GM23338 (cell line): ENCODE measurements around the gene OXGR1. TPM values are rescaled to one million over a fixed set of nuclear protein-coding genes. Genes with fewer than 3 reads are reported as not detected.

ENCODE experiments used
- ATAC-seq: fragments of 200-7000 bp; cut with Tn5 transposase; 3 replicates; pipeline ENCODE4 v1.9.1; 2020
- DNase-seq: peaks from one replicate; pipeline ENCODE4 v3.0.0-alpha.2; 2015; ENCODE audit warnings: low spot score
- H2AFZ ChIP-seq: fragments of 200-600 bp; sonication (generic); 2 replicates; pipeline ENCODE4 v1.8.0; 2016; ENCODE audit warnings: antibody characterized with exemption, mild to moderate bottlenecking, moderate library complexity
- H3F3A ChIP-seq: fragments of 200-600 bp; sonication (generic); replicated peaks from 2 replicates; pipeline ENCODE4 v1.8.0; 2017; ENCODE audit warnings: antibody characterized with exemption, mixed run types, low read depth
- H3K27ac ChIP-seq: fragments of 200-600 bp; sonication (generic); 2 replicates; pipeline ENCODE4 v1.6.1; 2016; ENCODE audit warnings: low read depth
- H3K27me3 ChIP-seq: fragments of 200-600 bp; sonication (generic); 2 replicates; pipeline ENCODE4 v1.8.0; 2016; ENCODE audit warnings: mild to moderate bottlenecking, mixed run types, moderate library complexity; ENCODE audit not compliant: insufficient read depth
- H3K36me3 ChIP-seq: fragments of 200-600 bp; sonication (generic); 2 replicates; pipeline ENCODE4 v1.8.0; 2016; ENCODE audit warnings: mild to moderate bottlenecking; ENCODE audit not compliant: insufficient read depth
- H3K4me1 ChIP-seq: fragments of 200-600 bp; sonication (generic); 2 replicates; pipeline ENCODE4 v1.8.0; 2016; ENCODE audit warnings: mild to moderate bottlenecking, moderate library complexity; ENCODE audit not compliant: insufficient read depth
- H3K4me2 ChIP-seq: fragments of 200-600 bp; sonication (generic); 2 replicates; pipeline ENCODE4 v1.7.1; 2017; ENCODE audit warnings: mixed run types
- H3K4me3 ChIP-seq: fragments of 200-600 bp; sonication (generic); 2 replicates; pipeline ENCODE4 v1.6.1; 2016; ENCODE audit warnings: mixed run types
- H3K79me2 ChIP-seq: fragments of 200-600 bp; sonication (generic); replicated peaks from 2 replicates; pipeline ENCODE4 v1.8.0; 2017; ENCODE audit warnings: mild to moderate bottlenecking; ENCODE audit not compliant: insufficient read depth
- H3K9me2 ChIP-seq: fragments of 200-600 bp; sonication (generic); 2 replicates; pipeline ENCODE4 v1.8.0; 2017; ENCODE audit not compliant: insufficient read depth
- H4K20me1 ChIP-seq: fragments of 200-600 bp; sonication (generic); replicated peaks from 2 replicates; pipeline ENCODE4 v1.8.0; 2017; ENCODE audit warnings: mild to moderate bottlenecking; ENCODE audit not compliant: insufficient read depth
- H3K27ac Mint-ChIP-seq: 2 replicates; pipeline ENCODE4 v1.8.0; 2020; ENCODE audit warnings: inconsistent platforms, mild to moderate bottlenecking, moderate library complexity, mixed read lengths
- H3K27me3 Mint-ChIP-seq: 3 replicates; pipeline ENCODE4 v1.8.0; 2022; ENCODE audit warnings: low read depth, mild to moderate bottlenecking, moderate library complexity, mixed read lengths, inconsistent platforms; ENCODE audit not compliant: insufficient read depth, poor library complexity
- H3K36me3 Mint-ChIP-seq: 3 replicates; pipeline ENCODE4 v1.8.0; 2021; ENCODE audit warnings: low read depth, mild to moderate bottlenecking, inconsistent platforms, moderate library complexity, mixed read lengths
- H3K4me1 Mint-ChIP-seq: 3 replicates; pipeline ENCODE4 v1.8.0; 2020; ENCODE audit warnings: mild to moderate bottlenecking, inconsistent platforms, mixed read lengths
- H3K4me3 Mint-ChIP-seq: 3 replicates; pipeline ENCODE4 v1.8.0; 2021; ENCODE audit warnings: moderate library complexity, mild to moderate bottlenecking, inconsistent platforms, mixed read lengths
- H3K9me3 Mint-ChIP-seq: 3 replicates; pipeline ENCODE4 v1.8.0; 2020; ENCODE audit warnings: moderate library complexity, mild to moderate bottlenecking, inconsistent platforms, mixed read lengths
- CREB1 ChIP-seq: fragments of 250-450 bp; sonication (Bioruptor Pico); IDR thresholded peaks from 2 replicates; pipeline ENCODE4 v1.5.0; 2020; ENCODE audit warnings: low read depth, mild to moderate bottlenecking, moderate library complexity
- CTCF ChIP-seq, 2 experiments: fragments of 200-600 bp in 1 of 2; sonication (generic) in 1 of 2; conservative IDR thresholded peaks; 2 replicates each; pipeline versions ENCODE4 v1.5.1 to v1.6.1; 2016 to 2017; ENCODE audit warnings: antibody characterized with exemption in 2 of 2, low read depth in 2 of 2, mild to moderate bottlenecking in 2 of 2, moderate library complexity in 1 of 2
- ETS1 ChIP-seq: IDR thresholded peaks from 2 replicates; pipeline ENCODE4 v1.6.1; 2016; ENCODE audit warnings: antibody characterized with exemption
- EZH2phosphoT487 ChIP-seq: fragments of 200-600 bp; sonication (generic); IDR thresholded peaks from one replicate; pipeline ENCODE4 v1.8.1; 2018; ENCODE audit warnings: antibody characterized with exemption; ENCODE audit not compliant: unreplicated experiment
- NANOG ChIP-seq: IDR thresholded peaks from 2 replicates; pipeline ENCODE4 v1.6.1; 2016; ENCODE audit warnings: antibody characterized with exemption, borderline replicate concordance
- POLR2AphosphoS5 ChIP-seq: IDR thresholded peaks from 2 replicates; pipeline ENCODE4 v1.6.1; 2016; ENCODE audit warnings: antibody characterized with exemption, low read depth
- STAT1 ChIP-seq: IDR thresholded peaks from one replicate; pipeline ENCODE4 v1.6.1; 2016; ENCODE audit warnings: antibody characterized with exemption; ENCODE audit not compliant: unreplicated experiment
- ZNF114 ChIP-seq: fragments of 250-450 bp; sonication (Bioruptor Pico); IDR thresholded peaks from 2 replicates; pipeline ENCODE4 v1.5.0; 2020; ENCODE audit warnings: mild to moderate bottlenecking, moderate library complexity
- polyA plus RNA-seq: library from polyadenylated mRNA; unstranded; fragments of >200 nt; fragmentation: Nextera tagmentation; extraction: Ambion mirVana; gene quantifications from 2 replicates; pipeline ENCODE4 v1.2.1, GENCODE V29; 2016
- total RNA-seq: library from RNA; depleted of rRNA; stranded (reverse); fragments of >200 nt; shearing (Covaris generic); gene quantifications from 2 replicates; pipeline ENCODE4 v1.2.3, GENCODE V29; 2014
- TF ChIP-seq, protein P1 (sequence below): IDR thresholded peaks from one replicate; pipeline ENCODE4 v1.6.1; 2018; ENCODE audit warnings: antibody characterized with exemption; ENCODE audit not compliant: unreplicated experiment

Gene OXGR1
- total and polyA plus RNA-seq, 2 experiments from 2014 or later, result 0.29 to 0.80 TPM

DNA sequence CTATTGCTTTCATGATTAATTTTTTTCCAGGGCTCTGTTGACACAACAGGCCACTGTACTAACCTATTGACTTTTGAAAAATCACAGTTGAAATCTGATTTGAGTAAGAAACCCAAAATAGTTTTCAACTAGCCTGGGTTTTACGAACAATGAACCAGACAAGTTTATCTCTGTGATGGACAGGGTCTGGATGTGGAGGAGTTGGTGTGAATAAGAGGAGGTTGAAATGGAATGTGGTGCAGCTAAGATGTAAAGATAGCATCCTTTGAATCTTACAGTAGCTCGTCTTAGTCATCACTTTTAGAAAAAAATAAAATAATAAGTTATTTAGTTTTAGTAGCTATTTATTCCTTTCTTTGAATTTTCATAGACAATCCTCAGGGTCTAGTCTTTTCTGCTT, 8.3 kb upstream of the OXGR1 start:
- Histone ChIP-seq H4K20me1 (no peaks in the 10 kb centered on the region; the same call in 1 of the 2 replicates), H3K9me2 (no peaks in the 10 kb centered on the region), H2AFZ (no peak overlapping the region), H3K27me3 (peaks cover 75% of the 10 kb centered on the region), H3K4me1 (peaks cover 9% of the 10 kb centered on the region), H3K4me2 (no peak overlapping the region), H3K79me2 (no peaks in the 10 kb centered on the region), H3K36me3 (no peaks in the 10 kb centered on the region), H3K4me3 (no peak overlapping the region), H3F3A (no peaks in the 10 kb centered on the region), H3K27ac (no peak overlapping the region)
- DNase-seq, result no peak
- Mint-ChIP-seq H3K27me3 (peaks cover 46% of the 10 kb centered on the region), H3K4me3 (no peak overlapping the region), H3K27ac (no peak overlapping the region), H3K4me1 (peaks cover 10% of the 10 kb centered on the region; the same call in 2 of the 3 replicates), H3K9me3 (no peaks in the 10 kb centered on the region), H3K36me3 (no peaks in the 10 kb centered on the region)
- no peak for TF ChIP-seq CTCF (conservative IDR thresholded peaks at IDR 0.05; ENCODE audit: low read depth in 2 of 2)
- no peak for ATAC-seq

DNA sequence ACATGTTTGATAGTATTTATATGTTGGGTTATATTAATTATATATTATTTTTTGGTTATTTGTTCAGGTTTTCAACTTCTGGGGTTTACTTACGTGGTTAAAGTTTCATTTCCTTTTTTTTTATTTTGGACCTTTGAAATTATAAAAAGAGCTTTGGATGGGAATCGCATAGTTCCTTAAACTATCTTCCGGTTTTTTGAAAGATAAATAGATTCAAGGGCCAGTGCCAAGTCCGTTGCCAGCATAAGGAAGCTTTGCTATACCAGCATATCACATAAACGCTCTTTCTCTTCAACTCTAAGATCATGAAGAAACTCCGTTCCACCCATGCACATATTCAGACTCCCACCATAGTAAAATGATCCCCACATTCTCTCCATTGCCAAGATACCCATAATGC, 7.4 kb upstream of the OXGR1 start:
- no peak overlapping the region for H2AFZ ChIP-seq
- no peak for ATAC-seq
- no peaks in the 10 kb centered on the region for H3K36me3 ChIP-seq
- Mint-ChIP-seq H3K27ac (no peak overlapping the region), H3K9me3 (no peaks in the 10 kb centered on the region), H3K4me3 (no peak overlapping the region), H3K4me1 (peaks cover 10% of the 10 kb centered on the region; the same call in 2 of the 3 replicates), H3K27me3 (peaks cover 51% of the 10 kb centered on the region), H3K36me3 (no peaks in the 10 kb centered on the region)
- no peak overlapping the region for H3K4me3 ChIP-seq
- DNase-seq, result no peak
- no peaks in the 10 kb centered on the region; the same call in 1 of the 2 replicates for H4K20me1 ChIP-seq
- peaks cover 9% of the 10 kb centered on the region for H3K4me1 ChIP-seq
- no peaks in the 10 kb centered on the region for H3K79me2 ChIP-seq
- H3K9me2 ChIP-seq, result no peaks in the 10 kb centered on the region
- no peak overlapping the region for H3K4me2 ChIP-seq
- no peak overlapping the region for H3K27ac ChIP-seq
- H3K27me3 ChIP-seq, result peaks cover 84% of the 10 kb centered on the region
- H3F3A ChIP-seq, result no peaks in the 10 kb centered on the region
- TF ChIP-seq NANOG, result no peak
- no peak for TF ChIP-seq ZNF114 (CRISPR knock-in tag)
- no peak for TF ChIP-seq CREB1
- no peak for TF ChIP-seq ETS1
- no peak for TF ChIP-seq EZH2phosphoT487
- TF ChIP-seq, protein P1, sequence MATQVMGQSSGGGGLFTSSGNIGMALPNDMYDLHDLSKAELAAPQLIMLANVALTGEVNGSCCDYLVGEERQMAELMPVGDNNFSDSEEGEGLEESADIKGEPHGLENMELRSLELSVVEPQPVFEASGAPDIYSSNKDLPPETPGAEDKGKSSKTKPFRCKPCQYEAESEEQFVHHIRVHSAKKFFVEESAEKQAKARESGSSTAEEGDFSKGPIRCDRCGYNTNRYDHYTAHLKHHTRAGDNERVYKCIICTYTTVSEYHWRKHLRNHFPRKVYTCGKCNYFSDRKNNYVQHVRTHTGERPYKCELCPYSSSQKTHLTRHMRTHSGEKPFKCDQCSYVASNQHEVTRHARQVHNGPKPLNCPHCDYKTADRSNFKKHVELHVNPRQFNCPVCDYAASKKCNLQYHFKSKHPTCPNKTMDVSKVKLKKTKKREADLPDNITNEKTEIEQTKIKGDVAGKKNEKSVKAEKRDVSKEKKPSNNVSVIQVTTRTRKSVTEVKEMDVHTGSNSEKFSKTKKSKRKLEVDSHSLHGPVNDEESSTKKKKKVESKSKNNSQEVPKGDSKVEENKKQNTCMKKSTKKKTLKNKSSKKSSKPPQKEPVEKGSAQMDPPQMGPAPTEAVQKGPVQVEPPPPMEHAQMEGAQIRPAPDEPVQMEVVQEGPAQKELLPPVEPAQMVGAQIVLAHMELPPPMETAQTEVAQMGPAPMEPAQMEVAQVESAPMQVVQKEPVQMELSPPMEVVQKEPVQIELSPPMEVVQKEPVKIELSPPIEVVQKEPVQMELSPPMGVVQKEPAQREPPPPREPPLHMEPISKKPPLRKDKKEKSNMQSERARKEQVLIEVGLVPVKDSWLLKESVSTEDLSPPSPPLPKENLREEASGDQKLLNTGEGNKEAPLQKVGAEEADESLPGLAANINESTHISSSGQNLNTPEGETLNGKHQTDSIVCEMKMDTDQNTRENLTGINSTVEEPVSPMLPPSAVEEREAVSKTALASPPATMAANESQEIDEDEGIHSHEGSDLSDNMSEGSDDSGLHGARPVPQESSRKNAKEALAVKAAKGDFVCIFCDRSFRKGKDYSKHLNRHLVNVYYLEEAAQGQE, result no peak
- no peak for TF ChIP-seq STAT1
- TF ChIP-seq CTCF (conservative IDR thresholded peaks at IDR 0.05; ENCODE audit: low read depth in 2 of 2), result no peak
- TF ChIP-seq POLR2AphosphoS5, result no peak
